Skin epidermis (tissue), 12 donors: ENCODE results near the gene LRRC45.

Source experiments
- H3K27ac ChIP-seq, 21 experiments: fragments of 200-600 bp; sonication (generic) in 11 of 21; one replicate each; pipeline ENCODE4 v1.5.0; 2020; ENCODE audit warnings: mild to moderate bottlenecking in 3 of 21, inconsistent platforms in 2 of 21, moderate library complexity in 2 of 21
- H3K4me3 ChIP-seq, 7 experiments: fragments of 200-600 bp; sonication (generic) in 2 of 7; one replicate each; pipeline ENCODE4 v1.5.0; 2020; ENCODE audit warnings: inconsistent platforms in 2 of 7, mild to moderate bottlenecking in 2 of 7, moderate library complexity in 1 of 7

LRRC45 gene

DNA sequence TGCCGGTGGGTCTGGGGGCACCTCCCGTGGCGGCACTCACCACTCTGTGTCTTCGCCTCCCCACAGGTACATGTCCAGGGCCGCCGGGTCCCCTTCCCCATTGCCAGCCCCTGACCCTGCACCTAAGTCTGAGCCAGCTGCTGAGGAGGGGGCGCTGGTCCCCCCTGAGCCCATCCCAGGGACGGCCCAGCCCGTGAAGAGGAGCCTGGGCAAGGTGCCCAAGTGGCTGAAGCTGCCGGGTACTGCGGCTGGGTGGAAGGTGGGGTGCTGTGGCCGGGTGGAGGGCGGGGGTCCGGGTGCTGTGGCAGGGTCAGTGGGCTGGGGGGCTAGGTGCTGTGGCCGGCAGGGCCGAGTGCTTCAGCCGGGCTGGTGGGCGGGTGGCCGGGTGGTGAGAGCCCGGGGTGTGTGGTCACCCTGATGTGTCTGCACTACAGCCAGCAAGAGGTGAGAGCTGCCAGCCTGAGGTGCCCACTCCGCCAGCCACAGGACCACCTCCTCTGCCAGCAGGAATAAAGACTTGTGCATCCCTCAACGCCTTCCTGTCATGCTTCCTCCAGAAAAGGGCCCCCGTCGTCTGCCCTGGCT lies 6.1 kb upstream of the LRRC45 start:
- no peak overlapping the region for H3K4me3 ChIP-seq

DNA sequence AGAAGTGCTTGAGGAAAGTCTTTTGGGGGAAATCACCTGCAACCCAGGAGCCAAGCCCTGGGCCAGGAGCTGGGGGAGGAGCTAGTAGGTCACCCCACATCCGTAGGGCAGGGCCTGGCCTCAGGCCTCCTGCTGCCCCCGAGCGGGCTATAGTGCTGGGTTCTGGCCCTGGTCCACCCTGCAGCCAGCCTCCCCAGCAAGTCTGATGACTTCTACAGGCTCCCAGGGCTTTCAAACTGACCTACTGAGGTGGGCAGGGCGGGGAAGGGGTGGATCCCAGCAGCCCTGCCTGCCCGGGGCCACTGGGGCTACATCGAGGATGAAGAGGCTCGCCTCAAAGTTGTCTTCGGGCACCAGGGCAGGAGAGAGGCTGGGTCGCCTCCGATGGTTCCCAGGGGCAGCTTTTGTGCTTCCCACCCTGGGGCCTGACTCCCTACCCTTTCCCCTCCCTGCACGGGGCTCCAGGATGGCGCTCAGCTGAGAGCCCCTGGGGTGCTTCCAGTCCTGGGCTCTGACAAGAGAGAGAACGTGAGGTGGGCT lies 5.4 kb upstream of the LRRC45 start:
- no peak overlapping the region for H3K4me3 ChIP-seq
- H3K27ac ChIP-seq: no peak overlapping the region

More for the DNA sequence above, 6.1 kb upstream of the LRRC45 start:
- H3K27ac ChIP-seq: no peak overlapping the region

DNA sequence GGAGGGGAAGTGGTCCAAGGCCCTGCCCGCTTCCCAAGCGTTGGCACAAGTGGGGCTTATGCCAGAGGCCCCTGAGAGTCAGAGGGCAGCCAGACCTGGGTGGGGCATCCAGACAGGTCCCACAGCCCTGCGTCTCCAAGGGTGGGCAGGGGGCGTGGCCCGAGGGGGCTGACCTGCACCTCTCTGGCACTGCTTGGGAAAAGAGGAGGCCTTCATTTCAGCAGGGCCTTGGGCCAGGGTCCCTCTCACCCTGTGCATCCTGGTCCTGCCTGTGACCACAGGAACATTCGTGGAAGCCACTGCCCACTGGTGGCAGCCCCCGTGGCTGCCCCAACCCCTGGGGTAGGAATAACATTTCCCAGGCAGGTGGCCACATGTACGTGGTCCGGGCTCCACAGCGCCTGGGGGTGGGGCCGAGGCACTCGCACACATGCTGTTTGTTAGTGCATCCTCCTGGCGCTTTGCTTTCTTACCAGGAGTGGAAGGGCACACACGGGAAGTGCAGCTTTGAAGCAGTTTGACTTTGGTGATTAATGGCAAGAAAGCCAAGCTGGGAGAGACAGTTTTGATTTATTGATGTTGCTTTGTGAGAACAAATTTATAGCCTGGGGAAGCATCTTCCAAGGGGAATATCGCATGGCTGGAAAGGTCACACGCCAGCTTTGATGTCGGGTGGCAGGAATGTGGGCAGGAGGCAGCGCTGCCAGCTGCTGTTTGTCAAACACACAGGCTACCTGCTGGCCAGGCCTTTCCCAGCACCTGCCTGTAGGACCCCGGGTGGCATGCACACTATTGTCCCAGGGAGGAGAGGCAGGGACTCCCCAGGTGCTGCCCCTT lies 4.7 kb upstream of the LRRC45 start:
- Histone ChIP-seq H3K27ac (no peak overlapping the region), H3K4me3 (no peak overlapping the region)

DNA sequence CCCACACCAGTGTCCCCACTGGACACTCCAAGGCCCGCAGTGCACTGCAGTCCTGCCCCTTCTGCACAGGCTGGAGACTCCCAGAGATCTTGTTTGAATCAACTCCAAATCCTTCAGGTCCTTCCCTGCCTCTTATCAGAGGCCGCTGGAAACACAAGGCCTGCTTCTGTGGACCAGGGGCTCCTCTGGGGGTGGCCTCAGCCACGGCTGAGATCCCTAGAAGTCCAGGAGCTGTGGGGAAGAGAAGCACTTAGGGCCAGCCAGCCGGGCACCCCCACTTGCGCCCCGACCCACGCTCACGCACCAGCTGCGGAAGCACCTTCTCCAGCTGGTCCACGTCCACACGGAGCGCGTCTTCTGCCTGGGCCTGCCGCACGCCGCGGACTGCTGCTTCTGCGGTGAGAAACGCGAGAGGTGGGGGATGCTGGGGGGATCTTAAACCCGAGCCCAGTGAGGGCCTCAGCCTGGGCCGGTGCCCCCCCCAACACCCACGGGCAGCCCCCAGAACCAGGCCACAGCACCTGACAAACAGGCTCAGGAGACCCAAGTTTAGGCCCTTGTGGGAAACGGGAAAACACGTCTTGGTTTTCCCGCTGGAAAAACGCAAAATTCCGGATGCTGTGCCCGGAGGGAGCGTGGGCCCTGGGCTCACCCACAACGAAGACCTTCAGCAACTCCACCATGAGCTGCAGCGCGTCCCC lies 4.0 kb upstream of the LRRC45 start:
- Histone ChIP-seq H3K27ac (no peak overlapping the region), H3K4me3 (no peak overlapping the region)

DNA sequence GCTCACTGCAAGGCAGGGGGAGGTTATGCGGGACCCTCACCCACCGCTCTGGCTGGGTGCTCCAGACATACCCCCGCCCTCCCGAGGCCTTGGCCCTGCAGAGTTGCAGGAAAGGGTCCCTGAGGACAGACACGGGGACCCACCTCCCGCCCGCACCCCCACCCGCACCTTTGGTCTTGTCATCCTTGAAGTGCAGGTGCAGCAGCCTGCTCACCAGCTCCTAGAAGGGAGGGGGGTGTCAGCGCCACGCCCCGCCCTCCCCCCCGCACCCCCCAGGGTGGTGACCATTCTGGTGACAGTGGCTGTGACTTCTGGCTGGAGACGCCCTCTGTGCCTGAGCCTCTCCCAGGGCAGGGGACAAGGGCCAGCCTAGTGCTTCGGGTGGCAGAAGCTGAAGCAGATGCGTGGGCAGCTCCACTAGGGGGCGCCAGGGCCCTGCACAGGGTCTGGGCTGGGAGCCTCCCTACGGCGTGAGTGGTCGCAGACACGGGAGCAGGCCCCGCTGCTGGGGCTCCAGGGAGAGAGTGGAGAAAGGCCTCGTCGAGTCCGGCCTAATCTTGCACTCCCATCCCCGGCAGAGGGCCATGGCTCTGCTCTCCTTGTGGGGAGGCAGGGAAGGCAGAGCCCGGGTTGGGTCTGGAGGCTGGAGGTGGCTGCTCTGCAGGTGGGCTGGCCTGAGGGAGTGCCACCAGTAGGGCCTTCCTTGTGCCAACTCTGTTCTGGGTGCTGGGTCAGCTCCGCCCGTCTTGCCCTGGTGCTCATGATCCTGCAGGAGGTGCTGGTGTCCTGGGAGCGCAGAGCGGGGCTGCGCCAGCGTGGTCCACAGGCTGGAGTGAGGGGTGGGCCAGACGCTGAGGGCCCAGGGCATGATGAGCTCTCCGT lies 3.2 kb upstream of the LRRC45 start:
- Histone ChIP-seq H3K4me3 (no peak overlapping the region), H3K27ac (no peak overlapping the region)

DNA sequence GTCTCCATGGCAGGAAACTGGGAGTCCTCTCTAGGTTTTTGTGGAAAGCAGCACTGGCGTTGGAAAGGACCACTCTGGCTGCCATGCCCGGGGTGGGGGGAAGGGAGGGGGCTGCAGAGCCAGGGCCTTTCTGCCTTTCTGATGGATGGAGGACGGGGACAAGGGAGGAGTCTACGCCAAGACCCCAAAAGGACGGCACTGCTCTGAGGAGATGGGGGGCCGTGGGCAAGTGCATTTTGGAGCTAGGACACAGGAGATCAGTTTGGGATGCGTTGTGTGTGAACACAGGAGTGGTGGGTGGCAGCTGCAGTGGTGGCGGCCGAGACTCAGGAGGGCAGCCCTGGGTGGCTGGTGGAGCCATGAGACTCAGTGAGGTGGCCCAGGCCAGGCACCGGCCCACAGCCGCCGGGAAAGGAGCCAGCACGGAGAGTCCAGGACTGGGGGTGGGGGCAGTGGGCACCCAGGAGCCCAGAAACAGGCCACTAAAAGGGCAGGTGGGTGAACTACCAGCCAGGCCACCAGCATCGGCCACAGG lies 2.5 kb upstream of the LRRC45 start:
- H3K4me3 ChIP-seq: no peak overlapping the region
- no peak overlapping the region for H3K27ac ChIP-seq

DNA sequence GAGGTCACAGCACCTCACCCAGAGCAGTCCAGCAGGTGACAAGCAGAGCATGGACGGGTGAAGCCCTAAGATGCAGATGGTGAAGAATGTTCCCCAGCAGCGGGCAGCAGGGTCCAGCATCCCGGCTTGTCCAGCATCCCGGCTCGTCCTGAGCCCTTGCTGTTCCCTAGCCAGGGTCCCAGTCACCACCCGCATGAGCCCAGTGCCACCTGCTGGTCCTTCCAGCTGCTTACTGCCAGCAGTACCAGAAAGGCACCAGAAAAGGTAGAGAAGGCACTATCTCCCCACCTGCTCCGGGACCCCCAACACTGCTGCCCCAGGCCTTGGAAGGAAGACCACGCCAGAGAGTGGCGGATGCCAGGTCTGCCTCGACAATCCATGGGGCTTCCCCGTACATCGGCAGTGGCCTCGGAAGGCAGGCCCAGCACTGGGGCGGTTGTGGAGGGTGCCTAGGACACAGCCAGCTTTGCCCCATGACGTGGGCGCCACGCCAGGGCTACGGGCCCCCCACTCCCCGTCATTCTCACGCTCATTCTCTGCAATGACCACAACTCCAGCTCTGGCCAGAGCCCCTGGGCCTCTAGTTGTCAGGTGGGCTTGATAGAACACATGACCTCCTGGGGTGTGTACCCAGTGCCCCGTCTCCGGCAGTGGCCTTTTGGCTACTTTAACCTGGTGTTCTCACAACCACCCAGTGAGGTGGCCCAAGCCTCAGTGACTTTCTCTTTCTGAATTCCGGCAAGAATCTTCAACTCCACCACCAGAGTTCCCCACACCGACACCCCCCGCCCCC lies 1.8 kb upstream of the LRRC45 start:
- Histone ChIP-seq H3K4me3 (peak overlapping the region in 5 of 7 experiments; percentile 66 to 99 (median 69)), H3K27ac (peak overlapping the region in 8 of 21 experiments; percentile 58 to 87 (median 80))

DNA sequence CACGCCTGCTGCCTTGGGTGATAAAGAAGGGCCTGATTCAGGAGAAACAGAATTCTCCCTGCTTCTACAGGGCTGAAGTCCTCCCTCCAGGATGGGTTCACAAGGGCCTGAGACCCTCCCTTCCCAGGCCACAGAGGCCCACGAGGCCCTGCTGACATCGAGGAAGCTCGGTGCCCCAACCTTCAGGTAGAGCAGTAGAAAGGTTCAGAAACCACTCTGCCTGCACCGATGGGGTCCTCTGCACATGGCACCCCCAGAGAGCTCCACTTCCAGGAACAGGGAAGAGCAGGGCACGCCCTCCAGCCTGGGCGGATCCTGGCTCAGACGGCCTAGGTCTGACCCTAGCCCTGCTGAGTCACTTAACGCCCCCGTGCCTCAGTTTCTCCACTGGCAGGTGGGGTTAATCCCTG lies 1.2 kb upstream of the LRRC45 start:
- peak overlapping the region; percentile 66 to 99 (median 70) for H3K4me3 ChIP-seq
- H3K27ac ChIP-seq: peak overlapping the region in 18 of 21 experiments; percentile 40 to 87 (median 79)

DNA sequence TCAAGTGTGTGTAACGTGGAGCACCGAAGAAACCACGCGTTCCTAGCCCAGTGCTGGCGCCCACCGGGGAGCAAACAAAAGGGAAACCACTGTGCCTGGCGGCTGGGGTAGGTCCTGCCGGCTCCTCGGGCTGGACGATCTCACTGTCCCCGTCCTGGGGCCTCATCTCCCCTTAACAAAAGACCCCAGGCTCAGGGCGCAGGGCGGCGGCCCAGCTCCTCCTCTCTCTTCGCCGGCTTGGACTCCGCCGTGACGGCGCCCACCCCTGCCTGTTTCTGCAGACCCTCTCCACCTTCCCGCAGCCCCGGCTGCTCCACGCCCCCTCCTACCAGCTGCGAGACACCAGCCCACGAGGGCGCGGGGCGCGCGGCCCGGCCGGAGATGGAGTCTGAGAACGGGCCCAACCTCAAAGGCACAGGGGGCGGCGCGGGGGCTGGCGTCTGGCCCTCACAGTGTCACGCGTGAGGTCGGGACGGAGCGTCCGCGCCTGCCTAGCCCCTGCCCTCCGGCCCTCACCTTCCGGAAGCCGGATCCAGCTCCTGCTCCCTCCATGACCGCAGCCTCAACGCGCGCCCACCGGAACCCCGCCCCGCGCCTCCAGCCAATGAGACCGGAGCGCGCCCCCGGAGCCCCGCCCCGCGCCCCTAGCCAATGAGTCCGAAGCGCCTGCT lies 660 bp upstream of the LRRC45 start, which contains the start of gene CENPX:
Gene CENPX (minus strand): TSS at position 569 of the 671 bp plus-strand sequence. CDS start 17 bp downstream, at position 552.
- Histone ChIP-seq H3K27ac (peak within 1 kb of the TSS; percentile 40 to 87 (median 77)), H3K4me3 (peak within 1 kb of the TSS; percentile 66 to 99 (median 79))

DNA sequence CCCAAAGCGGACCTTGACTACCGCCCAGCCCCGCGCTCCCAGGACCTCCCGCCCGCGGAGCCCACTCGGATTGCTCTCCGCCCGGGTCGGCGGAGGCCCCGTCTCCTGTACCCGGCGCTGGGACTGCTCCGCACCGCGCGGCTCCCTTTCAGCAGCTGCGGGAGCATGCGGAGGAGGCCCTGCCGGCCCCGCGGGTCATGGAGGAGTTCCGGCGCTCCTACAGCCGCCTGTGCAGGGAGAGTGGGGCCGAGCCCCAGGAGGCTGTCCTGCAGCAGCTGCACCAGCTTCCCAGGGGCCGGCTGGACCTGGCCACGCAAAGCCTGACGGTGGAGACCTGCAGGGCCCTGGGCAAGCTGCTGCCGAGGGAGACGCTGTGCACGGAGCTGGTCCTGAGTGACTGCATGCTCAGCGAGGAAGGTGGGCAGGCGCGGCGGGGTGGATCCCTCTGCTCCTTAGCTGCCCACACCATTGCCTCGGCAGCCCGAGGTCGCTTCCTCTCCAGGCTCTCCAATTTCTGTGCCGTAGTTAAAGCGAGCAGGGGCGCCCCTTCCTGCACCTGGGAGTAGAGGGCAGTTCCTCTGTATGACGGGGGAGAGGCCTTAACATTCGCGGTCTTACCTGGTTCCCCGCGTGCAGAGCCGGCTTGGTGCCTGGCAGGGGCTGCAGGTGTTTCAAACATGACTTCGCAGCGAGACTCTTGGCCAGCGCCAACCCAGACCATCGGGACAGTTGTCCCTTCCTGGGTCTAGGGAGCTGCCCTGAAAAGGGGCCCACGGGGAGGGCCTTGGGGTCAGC lies 539 bp downstream of the LRRC45 start:
- peak overlapping the region in 18 of 21 experiments; percentile 20 to 87 (median 68) for H3K27ac ChIP-seq
- H3K4me3 ChIP-seq: peak overlapping the region; percentile 66 to 89 (median 71)

DNA sequence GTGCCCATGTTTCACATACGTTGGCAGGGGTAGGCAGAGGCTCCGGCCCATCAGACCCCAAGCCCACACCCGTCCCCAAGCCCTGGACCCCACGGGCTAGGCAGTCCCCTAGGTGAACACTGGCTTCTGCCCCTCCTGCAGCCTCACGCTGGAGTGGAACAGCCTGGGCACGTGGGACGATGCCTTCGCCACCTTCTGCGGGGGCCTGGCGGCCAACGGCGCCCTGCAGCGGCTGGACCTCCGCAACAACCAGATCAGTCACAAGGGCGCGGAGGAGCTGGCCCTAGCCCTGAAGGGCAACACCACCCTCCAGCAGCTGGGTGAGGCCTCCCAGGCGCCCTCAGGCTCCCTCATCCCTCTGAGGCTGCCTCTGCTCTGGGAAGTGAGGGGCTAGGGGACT lies 1.8 kb downstream of the LRRC45 start:
- no peak overlapping the region for H3K4me3 ChIP-seq

DNA sequence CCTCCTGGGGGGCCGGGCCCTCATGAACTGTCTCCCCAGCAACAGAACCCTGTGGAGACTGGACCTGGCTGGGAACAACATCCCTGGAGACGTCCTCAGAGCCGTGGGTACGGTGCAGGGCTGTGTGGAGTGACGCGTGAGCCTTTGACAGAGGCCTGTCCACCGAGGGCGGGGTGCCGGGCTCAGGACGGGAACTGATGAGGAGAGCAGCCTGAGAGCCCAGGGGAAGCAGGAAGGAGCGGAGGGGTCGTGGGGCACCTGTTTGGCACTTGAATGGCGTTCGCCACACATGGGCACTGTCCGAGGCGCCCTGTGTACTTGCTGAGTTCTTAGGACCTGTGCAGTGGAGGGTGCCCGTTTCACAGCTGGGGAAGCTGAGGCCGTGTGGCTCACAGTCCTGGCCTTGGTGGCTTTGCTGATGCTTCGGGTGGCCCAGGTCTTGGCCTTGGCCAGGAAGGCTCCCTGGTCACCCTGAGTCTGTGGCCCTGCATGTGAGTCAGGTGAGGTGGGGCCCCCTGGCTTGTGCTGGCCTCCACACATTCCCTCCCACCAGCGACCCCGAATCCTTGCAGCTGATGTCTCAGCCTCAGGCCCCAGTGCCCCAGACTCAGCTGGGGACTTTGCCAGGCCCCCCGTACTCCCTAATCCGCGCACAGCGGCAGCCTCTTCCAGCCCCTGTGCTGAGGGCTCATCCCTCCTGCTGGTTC lies 2.4 kb downstream of the LRRC45 start:
- no peak overlapping the region for H3K4me3 ChIP-seq
- H3K27ac ChIP-seq: no peak overlapping the region

More for the DNA sequence above, 1.8 kb downstream of the LRRC45 start:
- no peak overlapping the region for H3K27ac ChIP-seq

DNA sequence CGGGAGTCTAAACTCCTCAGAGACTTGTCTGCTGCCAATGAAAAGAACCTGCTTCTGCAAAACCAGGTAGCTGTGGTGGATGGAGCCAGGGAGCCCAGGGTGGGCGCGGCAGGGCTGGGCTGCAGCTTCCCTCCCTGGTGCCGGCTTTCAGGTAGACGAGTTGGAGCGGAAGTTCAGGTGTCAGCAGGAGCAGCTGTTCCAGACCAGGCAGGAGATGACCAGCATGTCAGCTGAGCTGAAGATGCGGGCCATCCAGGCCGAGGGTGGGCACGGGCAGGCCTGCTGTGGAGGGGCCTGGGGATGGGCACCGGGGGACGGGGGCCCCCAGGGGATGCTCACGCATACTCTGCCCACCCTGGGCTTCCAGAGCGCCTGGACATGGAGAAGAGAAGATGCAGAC lies 5.1 kb downstream of the LRRC45 start:
- H3K27ac ChIP-seq: no peak overlapping the region
- H3K4me3 ChIP-seq: no peak overlapping the region

DNA sequence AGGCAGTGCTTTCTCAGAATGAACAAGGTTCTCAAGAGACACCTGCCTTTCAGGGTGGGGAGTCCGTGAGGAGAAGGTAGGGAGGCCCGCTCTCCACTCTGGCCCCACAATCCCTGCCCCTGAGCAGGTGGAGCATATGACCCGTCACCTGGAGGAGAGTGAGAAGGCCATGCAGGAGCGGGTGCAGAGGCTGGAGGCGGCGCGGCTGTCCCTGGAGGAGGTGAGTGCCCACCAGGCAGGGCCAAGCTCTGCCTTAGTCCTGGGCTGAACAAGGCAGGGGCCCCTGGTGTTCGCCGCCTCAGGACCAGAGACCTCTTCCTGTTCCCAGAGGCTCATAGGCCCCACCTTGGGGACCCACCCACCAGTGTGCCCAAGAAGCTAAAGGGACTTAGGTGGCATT lies 5.9 kb downstream of the LRRC45 start:
- no peak overlapping the region for H3K4me3 ChIP-seq
- H3K27ac ChIP-seq: no peak overlapping the region

DNA sequence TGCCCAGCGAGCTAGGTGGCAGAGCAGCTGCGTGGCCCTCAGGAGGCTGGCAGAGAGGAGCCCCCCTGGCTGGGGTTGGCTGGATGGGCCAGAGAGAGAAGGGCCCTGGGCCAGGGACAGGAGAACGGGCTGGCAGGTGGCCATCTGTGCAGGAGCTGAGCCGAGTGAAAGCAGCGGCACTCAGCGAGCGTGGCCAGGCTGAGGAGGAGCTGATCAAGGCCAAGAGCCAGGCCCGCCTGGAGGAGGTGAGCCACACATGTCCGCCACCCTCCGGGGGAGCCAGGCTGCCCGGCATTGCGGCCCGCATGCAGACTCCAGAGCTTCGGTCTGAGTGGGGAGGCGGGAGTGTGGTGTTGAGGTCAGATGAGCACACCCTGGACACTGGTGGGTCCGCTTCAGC lies 6.3 kb downstream of the LRRC45 start:
- H3K4me3 ChIP-seq: no peak overlapping the region
- H3K27ac ChIP-seq: no peak overlapping the region

DNA sequence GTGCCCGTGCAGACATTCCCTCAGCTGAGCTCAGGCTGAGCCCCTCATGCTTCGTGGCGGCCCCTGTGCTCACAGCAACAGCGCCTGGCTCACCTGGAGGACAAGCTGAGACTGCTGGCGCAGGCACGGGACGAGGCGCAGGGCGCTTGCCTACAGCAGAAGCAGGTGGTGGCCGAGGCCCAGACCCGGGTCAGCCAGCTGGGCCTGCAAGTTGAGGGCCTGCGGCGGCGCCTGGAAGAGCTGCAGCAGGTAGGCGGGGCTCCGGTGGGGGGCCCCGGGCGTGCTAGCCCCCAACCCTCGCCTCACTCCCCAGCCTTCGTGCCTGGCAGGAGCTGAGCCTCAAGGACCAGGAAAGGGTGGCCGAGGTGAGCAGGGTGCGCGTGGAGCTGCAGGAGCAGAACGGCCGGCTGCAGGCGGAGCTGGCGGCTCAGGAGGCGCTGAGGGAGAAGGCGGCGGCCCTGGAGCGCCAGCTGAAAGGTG lies 6.9 kb downstream of the LRRC45 start:
- Histone ChIP-seq H3K4me3 (peak overlapping the region in 3 of 7 experiments; percentile 46 to 49 (median 49)), H3K27ac (peak overlapping the region in 1 of 21 experiments; percentile 50)
